ENCODE data around the gene GATAD2B.

DNA sequence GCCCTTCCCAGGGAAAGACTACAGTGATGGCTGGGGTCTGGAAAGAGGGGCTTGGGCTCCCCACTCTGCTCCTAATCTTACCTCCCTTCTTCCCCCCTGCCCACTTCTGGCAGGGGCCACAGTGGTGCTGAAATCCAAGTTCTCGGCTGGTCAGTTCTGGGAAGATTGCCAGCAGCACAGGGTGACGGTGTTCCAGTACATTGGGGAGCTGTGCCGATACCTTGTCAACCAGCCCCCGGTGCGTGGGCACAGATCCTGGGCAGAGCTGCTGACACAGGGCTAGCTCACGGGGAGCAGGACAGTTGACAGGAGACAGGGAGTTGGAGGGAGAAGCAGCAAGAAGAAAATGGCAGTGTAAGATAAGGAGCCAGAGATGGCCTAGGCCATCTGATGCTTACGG lies 145.1 kb downstream of the GATAD2B start:
- TF ChIP-seq, protein P1, sequence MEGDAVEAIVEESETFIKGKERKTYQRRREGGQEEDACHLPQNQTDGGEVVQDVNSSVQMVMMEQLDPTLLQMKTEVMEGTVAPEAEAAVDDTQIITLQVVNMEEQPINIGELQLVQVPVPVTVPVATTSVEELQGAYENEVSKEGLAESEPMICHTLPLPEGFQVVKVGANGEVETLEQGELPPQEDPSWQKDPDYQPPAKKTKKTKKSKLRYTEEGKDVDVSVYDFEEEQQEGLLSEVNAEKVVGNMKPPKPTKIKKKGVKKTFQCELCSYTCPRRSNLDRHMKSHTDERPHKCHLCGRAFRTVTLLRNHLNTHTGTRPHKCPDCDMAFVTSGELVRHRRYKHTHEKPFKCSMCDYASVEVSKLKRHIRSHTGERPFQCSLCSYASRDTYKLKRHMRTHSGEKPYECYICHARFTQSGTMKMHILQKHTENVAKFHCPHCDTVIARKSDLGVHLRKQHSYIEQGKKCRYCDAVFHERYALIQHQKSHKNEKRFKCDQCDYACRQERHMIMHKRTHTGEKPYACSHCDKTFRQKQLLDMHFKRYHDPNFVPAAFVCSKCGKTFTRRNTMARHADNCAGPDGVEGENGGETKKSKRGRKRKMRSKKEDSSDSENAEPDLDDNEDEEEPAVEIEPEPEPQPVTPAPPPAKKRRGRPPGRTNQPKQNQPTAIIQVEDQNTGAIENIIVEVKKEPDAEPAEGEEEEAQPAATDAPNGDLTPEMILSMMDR (IDR thresholded peaks at IDR 0.05 in 8 of 11, conservative IDR thresholded peaks at IDR 0.05 in 3 of 11), result no peak
- TF ChIP-seq POLR2A (IDR thresholded peaks at IDR 0.05), result no peak
